NB4 (cell line): ENCODE data around the gene IL17RE.

ENCODE experiments used
- POLR2A ChIP-seq: IDR thresholded peaks from 2 replicates; pipeline ENCODE4 v1.6.1; 2011; ENCODE audit warnings: mild to moderate bottlenecking; ENCODE audit not compliant: insufficient read length; ENCODE audit errors: extremely low read depth
- TF ChIP-seq, protein P1 (sequence below): IDR thresholded peaks from one replicate; pipeline ENCODE4 v1.5.1; 2012; ENCODE audit warnings: low read depth, low read length
- TF ChIP-seq, protein P2 (sequence below): IDR thresholded peaks from 2 replicates; pipeline ENCODE4 v1.6.1; 2011; ENCODE audit warnings: low read depth, low read length

DNA sequence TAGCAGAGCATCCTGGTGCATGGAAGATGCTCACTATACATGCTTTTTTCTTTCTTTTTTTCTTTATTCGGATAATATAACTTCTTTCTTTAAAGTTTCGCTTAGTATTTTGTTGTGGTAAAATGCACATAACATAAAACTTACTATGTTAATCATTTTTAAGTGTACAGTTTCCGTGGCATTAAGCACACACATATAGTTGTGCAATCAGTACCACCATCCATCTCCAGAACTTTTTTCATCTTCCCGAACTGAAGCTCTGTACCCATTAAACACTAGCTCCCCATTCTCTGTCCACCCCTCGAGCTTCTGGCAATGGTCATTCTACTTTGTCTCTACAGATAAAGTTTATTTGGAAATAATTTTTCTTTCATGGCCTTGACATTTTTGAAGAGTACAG lies 13.2 kb upstream of the IL17RE start:
- TF ChIP-seq, protein P1, sequence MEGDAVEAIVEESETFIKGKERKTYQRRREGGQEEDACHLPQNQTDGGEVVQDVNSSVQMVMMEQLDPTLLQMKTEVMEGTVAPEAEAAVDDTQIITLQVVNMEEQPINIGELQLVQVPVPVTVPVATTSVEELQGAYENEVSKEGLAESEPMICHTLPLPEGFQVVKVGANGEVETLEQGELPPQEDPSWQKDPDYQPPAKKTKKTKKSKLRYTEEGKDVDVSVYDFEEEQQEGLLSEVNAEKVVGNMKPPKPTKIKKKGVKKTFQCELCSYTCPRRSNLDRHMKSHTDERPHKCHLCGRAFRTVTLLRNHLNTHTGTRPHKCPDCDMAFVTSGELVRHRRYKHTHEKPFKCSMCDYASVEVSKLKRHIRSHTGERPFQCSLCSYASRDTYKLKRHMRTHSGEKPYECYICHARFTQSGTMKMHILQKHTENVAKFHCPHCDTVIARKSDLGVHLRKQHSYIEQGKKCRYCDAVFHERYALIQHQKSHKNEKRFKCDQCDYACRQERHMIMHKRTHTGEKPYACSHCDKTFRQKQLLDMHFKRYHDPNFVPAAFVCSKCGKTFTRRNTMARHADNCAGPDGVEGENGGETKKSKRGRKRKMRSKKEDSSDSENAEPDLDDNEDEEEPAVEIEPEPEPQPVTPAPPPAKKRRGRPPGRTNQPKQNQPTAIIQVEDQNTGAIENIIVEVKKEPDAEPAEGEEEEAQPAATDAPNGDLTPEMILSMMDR = no peak
- TF ChIP-seq POLR2A = no peak
- TF ChIP-seq, protein P2, sequence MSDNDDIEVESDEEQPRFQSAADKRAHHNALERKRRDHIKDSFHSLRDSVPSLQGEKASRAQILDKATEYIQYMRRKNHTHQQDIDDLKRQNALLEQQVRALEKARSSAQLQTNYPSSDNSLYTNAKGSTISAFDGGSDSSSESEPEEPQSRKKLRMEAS = no peak
